Neural cell (in vitro differentiated cells): ENCODE data around the gene NFIX.

Experiments used
- EP300 ChIP-seq: fragments of 450-650 bp; conservative IDR thresholded peaks from 2 replicates; pipeline ENCODE4 v1.6.1; 2014; ENCODE audit warnings: antibody characterized with exemption, mild to moderate bottlenecking, moderate library complexity; ENCODE audit not compliant: poor library complexity, severe bottlenecking
- POLR2AphosphoS5 ChIP-seq: IDR thresholded peaks from 2 replicates; pipeline ENCODE4 v1.6.1; 2012
- RAD21 ChIP-seq: fragments of 450-650 bp; conservative IDR thresholded peaks from 2 replicates; pipeline ENCODE4 v1.6.1; 2014; ENCODE audit warnings: antibody characterized with exemption, mild to moderate bottlenecking, moderate library complexity
- SMC3 ChIP-seq: fragments of 450-650 bp; conservative IDR thresholded peaks from 2 replicates; pipeline ENCODE4 v1.6.1; 2014; ENCODE audit warnings: antibody characterized with exemption, mild to moderate bottlenecking, moderate library complexity; ENCODE audit not compliant: poor library complexity
- TAF1 ChIP-seq: IDR thresholded peaks from 2 replicates; pipeline ENCODE4 v1.6.1; 2012; ENCODE audit warnings: low read depth
- TF ChIP-seq, protein P1 (sequence below): fragments of 450-650 bp; IDR thresholded peaks from 2 replicates; pipeline ENCODE4 v1.5.1; 2014; ENCODE audit warnings: antibody characterized with exemption, mild to moderate bottlenecking, moderate library complexity; ENCODE audit not compliant: poor library complexity, severe bottlenecking

DNA sequence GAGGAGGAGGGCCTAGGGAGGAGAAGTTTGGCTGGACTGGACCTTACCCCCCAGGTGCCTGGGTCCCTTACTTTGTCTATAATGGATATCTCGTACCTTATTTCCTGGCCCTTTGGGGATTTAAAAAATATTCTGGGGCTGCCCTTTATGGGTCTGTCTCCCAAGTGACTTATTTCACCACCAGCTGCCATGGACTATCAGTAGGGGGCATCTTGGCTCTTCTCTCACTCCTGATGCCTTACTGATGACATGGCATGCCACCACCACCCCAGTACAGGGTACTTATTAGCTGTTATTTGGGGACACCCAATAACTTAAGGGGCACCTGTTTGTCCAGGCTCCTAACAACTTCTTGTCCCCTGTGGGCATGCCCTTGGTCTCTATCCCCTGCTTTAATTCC lies 38.0 kb downstream of the NFIX start:
- TF ChIP-seq, protein P1, sequence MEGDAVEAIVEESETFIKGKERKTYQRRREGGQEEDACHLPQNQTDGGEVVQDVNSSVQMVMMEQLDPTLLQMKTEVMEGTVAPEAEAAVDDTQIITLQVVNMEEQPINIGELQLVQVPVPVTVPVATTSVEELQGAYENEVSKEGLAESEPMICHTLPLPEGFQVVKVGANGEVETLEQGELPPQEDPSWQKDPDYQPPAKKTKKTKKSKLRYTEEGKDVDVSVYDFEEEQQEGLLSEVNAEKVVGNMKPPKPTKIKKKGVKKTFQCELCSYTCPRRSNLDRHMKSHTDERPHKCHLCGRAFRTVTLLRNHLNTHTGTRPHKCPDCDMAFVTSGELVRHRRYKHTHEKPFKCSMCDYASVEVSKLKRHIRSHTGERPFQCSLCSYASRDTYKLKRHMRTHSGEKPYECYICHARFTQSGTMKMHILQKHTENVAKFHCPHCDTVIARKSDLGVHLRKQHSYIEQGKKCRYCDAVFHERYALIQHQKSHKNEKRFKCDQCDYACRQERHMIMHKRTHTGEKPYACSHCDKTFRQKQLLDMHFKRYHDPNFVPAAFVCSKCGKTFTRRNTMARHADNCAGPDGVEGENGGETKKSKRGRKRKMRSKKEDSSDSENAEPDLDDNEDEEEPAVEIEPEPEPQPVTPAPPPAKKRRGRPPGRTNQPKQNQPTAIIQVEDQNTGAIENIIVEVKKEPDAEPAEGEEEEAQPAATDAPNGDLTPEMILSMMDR: no peak
- TF ChIP-seq SMC3 (no peak), POLR2AphosphoS5 (no peak), RAD21 (no peak), EP300 (no peak), TAF1 (no peak)
